Measurements from ENCODE around the gene PIP5K1B.

The PIP5K1B gene

GRCh38 chr9:68779558-68780379 is 74.7 kb downstream of the PIP5K1B start:
- no peak overlapping the region for H3K27ac ChIP-seq (ENCODE audit: low read depth, low read length, poor library complexity, severe bottlenecking)
- TF ChIP-seq, protein P1, sequence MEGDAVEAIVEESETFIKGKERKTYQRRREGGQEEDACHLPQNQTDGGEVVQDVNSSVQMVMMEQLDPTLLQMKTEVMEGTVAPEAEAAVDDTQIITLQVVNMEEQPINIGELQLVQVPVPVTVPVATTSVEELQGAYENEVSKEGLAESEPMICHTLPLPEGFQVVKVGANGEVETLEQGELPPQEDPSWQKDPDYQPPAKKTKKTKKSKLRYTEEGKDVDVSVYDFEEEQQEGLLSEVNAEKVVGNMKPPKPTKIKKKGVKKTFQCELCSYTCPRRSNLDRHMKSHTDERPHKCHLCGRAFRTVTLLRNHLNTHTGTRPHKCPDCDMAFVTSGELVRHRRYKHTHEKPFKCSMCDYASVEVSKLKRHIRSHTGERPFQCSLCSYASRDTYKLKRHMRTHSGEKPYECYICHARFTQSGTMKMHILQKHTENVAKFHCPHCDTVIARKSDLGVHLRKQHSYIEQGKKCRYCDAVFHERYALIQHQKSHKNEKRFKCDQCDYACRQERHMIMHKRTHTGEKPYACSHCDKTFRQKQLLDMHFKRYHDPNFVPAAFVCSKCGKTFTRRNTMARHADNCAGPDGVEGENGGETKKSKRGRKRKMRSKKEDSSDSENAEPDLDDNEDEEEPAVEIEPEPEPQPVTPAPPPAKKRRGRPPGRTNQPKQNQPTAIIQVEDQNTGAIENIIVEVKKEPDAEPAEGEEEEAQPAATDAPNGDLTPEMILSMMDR (IDR thresholded peaks at IDR 0.05; ENCODE audit: low read length): peak; percentile 69; the same call in 1 of the 2 replicates
- no peak for TF ChIP-seq EZH2 (IDR thresholded peaks at IDR 0.05; ENCODE audit: borderline replicate concordance, low read length)
- peaks cover 42% of the 10 kb centered on the region for H3K4me1 ChIP-seq (ENCODE audit: insufficient read depth, low read length, severe bottlenecking)
- H3K4me2 ChIP-seq (ENCODE audit: low read length): peak overlapping the region; percentile 98
- no peaks in the 10 kb centered on the region for H3F3A ChIP-seq (ENCODE audit: insufficient read depth, low read length)
- H3K36me3 ChIP-seq (ENCODE audit: insufficient read depth, low read length): 0 out of 2 replicates have a peak, but pooled peaks cover 3% of the 10 kb centered on the region
- no peaks in the 10 kb centered on the region for H3K9me2 ChIP-seq (ENCODE audit: low read depth, low read length)
- peaks cover 12% of the 10 kb centered on the region; the same call in 1 of the 2 replicates for H3K79me2 ChIP-seq (ENCODE audit: insufficient read depth, low read length)
- no peaks in the 10 kb centered on the region for H4K20me1 ChIP-seq (ENCODE audit: insufficient read depth, low read length)
- H3K4me3 ChIP-seq (ENCODE audit: low read depth, low read length, poor library complexity, severe bottlenecking): peak overlapping the region; percentile 85
- H3K9ac ChIP-seq (ENCODE audit: low read length): peak overlapping the region; percentile 90
- H3K27me3 ChIP-seq (ENCODE audit: insufficient read depth, low read length): no peaks in the 10 kb centered on the region
- no peaks in the 10 kb centered on the region for H3K9me3 ChIP-seq (ENCODE audit: low read length)
- peak overlapping the region; percentile 97 for H2AFZ ChIP-seq (ENCODE audit: low read length)

- no peaks in the 10 kb centered on the region for H3K27me3 ChIP-seq (ENCODE audit: insufficient read depth, low read length)
- 0 out of 2 replicates have a peak, but pooled peaks cover 3% of the 10 kb centered on the region for H3K36me3 ChIP-seq (ENCODE audit: insufficient read depth, low read length)
- peaks cover 42% of the 10 kb centered on the region for H3K4me1 ChIP-seq (ENCODE audit: insufficient read depth, low read length, severe bottlenecking)
- no peaks in the 10 kb centered on the region for H3K9me3 ChIP-seq (ENCODE audit: low read length)
- H3F3A ChIP-seq (ENCODE audit: insufficient read depth, low read length): no peaks in the 10 kb centered on the region
- peak overlapping the region; percentile 85 for H3K4me3 ChIP-seq (ENCODE audit: low read depth, low read length, poor library complexity, severe bottlenecking)
- peak overlapping the region; percentile 98 for H3K4me2 ChIP-seq (ENCODE audit: low read length)
- no peaks in the 10 kb centered on the region for H3K9me2 ChIP-seq (ENCODE audit: low read depth, low read length)
- H3K9ac ChIP-seq (ENCODE audit: low read length): peak overlapping the region; percentile 90
- peaks cover 12% of the 10 kb centered on the region; the same call in 1 of the 2 replicates for H3K79me2 ChIP-seq (ENCODE audit: insufficient read depth, low read length)
- TF ChIP-seq, protein P1 (IDR thresholded peaks at IDR 0.05; ENCODE audit: low read length): no peak; the same call in 1 of the 2 replicates
- TF ChIP-seq EZH2 (IDR thresholded peaks at IDR 0.05; ENCODE audit: borderline replicate concordance, low read length): no peak
- no peaks in the 10 kb centered on the region for H4K20me1 ChIP-seq (ENCODE audit: insufficient read depth, low read length)
- no peak overlapping the region for H2AFZ ChIP-seq (ENCODE audit: low read length)
- no peak overlapping the region for H3K27ac ChIP-seq (ENCODE audit: low read depth, low read length, poor library complexity, severe bottlenecking)
These were observed 75.3 kb downstream of the PIP5K1B start for GRCh38 chr9:68780380-68780712.

- no peak overlapping the region for H3K27ac ChIP-seq (ENCODE audit: low read depth, low read length, poor library complexity, severe bottlenecking)
These were observed 75.7 kb downstream of the PIP5K1B start for GRCh38 chr9:68780720-68781119.

More at GRCh38 chr9:68780720-68781119, 75.7 kb downstream of the PIP5K1B start:
- Histone ChIP-seq H3K9me3 (ENCODE audit: low read length) (no peaks in the 10 kb centered on the region), H3K4me2 (ENCODE audit: low read length) (peak overlapping the region; percentile 98), H2AFZ (ENCODE audit: low read length) (no peak overlapping the region), H3K79me2 (ENCODE audit: insufficient read depth, low read length) (peaks cover 12% of the 10 kb centered on the region; the same call in 1 of the 2 replicates), H3K9ac (ENCODE audit: low read length) (peak overlapping the region; percentile 90), H3K4me1 (ENCODE audit: insufficient read depth, low read length, severe bottlenecking) (peaks cover 42% of the 10 kb centered on the region), H3F3A (ENCODE audit: insufficient read depth, low read length) (no peaks in the 10 kb centered on the region), H3K9me2 (ENCODE audit: low read depth, low read length) (no peaks in the 10 kb centered on the region), H4K20me1 (ENCODE audit: insufficient read depth, low read length) (no peaks in the 10 kb centered on the region), H3K27me3 (ENCODE audit: insufficient read depth, low read length) (no peaks in the 10 kb centered on the region), H3K4me3 (ENCODE audit: low read depth, low read length, poor library complexity, severe bottlenecking) (peak overlapping the region; percentile 85), H3K36me3 (ENCODE audit: insufficient read depth, low read length) (0 out of 2 replicates have a peak, but pooled peaks cover 3% of the 10 kb centered on the region)
- no peak for TF ChIP-seq EZH2 (IDR thresholded peaks at IDR 0.05; ENCODE audit: borderline replicate concordance, low read length)
- TF ChIP-seq, protein P1 (IDR thresholded peaks at IDR 0.05; ENCODE audit: low read length): no peak
